Activated naive CD4-positive, alpha-beta T cell treated with anti-CD3 and anti-CD28 coated beads, Interleukin-2, amount 10 ng/mL, durations not matched to agents 7 days and 5 days (primary cell): ENCODE data around the gene MYADM.

Experiments used
- CTCF ChIA-PET: fragments of 350-600 bp; sonication (Branson Sonifier 250); formaldehyde crosslinking; loops from one replicate; lab custom pipeline; 2021; ENCODE audit warnings: antibody characterized with exemption; lab: Charles Lee
- DNase-seq: peaks from one replicate; pipeline ENCODE4 v3.0.0-alpha.2; 2020
- H3K27ac Mint-ChIP-seq: one replicate; pipeline ENCODE4 v1.8.0; 2021; ENCODE audit warnings: mild to moderate bottlenecking, moderate library complexity, mixed read lengths
- H3K27me3 Mint-ChIP-seq: one replicate; pipeline ENCODE4 v1.8.0; 2021; ENCODE audit warnings: mild to moderate bottlenecking, mixed read lengths
- H3K36me3 Mint-ChIP-seq: one replicate; pipeline ENCODE4 v1.8.0; 2021; ENCODE audit warnings: mixed read lengths
- H3K4me1 Mint-ChIP-seq: one replicate; pipeline ENCODE4 v1.8.0; 2021; ENCODE audit warnings: mixed read lengths
- H3K4me3 Mint-ChIP-seq: one replicate; pipeline ENCODE4 v1.8.0; 2021; ENCODE audit warnings: mild to moderate bottlenecking, moderate library complexity, mixed read lengths
- H3K9me3 Mint-ChIP-seq: one replicate; pipeline ENCODE4 v1.8.0; 2021; ENCODE audit warnings: mixed read lengths

MYADM gene

GRCh38 chr19:53885036-53885435 is 17.4 kb downstream of the MYADM start:
- no peaks in the 10 kb centered on the region for H3K36me3 Mint-ChIP-seq
- CTCF ChIA-PET, result no interaction called here
- DNase-seq, result no peak
- peaks cover 14% of the 10 kb centered on the region for H3K27me3 Mint-ChIP-seq
- H3K4me3 Mint-ChIP-seq, result no peak overlapping the region
- H3K9me3 Mint-ChIP-seq, result no peaks in the 10 kb centered on the region
- no peak overlapping the region for H3K27ac Mint-ChIP-seq
- peaks cover 10% of the 10 kb centered on the region for H3K4me1 Mint-ChIP-seq

- CTCF ChIA-PET, result no interaction called here
- H3K36me3 Mint-ChIP-seq, result no peaks in the 10 kb centered on the region
Observed at GRCh38 chr19:53892301-53892980, 24.8 kb downstream of the MYADM start.

GRCh38 chr19:53892981-53893325 is 25.3 kb downstream of the MYADM start:
- DNase-seq, result no peak
- Mint-ChIP-seq H3K36me3 (no peaks in the 10 kb centered on the region), H3K4me3 (no peak overlapping the region), H3K27ac (no peak overlapping the region), H3K27me3 (peaks cover 51% of the 10 kb centered on the region), H3K9me3 (no peaks in the 10 kb centered on the region), H3K4me1 (peaks cover 4% of the 10 kb centered on the region)
- CTCF ChIA-PET, result no interaction called here

More at GRCh38 chr19:53892301-53892980, 24.8 kb downstream of the MYADM start:
- peaks cover 46% of the 10 kb centered on the region for H3K27me3 Mint-ChIP-seq
- no peak overlapping the region for H3K4me3 Mint-ChIP-seq
- peaks cover 4% of the 10 kb centered on the region for H3K4me1 Mint-ChIP-seq
- DNase-seq, result no peak
- no peak overlapping the region for H3K27ac Mint-ChIP-seq
- H3K9me3 Mint-ChIP-seq, result no peaks in the 10 kb centered on the region

DNA sequence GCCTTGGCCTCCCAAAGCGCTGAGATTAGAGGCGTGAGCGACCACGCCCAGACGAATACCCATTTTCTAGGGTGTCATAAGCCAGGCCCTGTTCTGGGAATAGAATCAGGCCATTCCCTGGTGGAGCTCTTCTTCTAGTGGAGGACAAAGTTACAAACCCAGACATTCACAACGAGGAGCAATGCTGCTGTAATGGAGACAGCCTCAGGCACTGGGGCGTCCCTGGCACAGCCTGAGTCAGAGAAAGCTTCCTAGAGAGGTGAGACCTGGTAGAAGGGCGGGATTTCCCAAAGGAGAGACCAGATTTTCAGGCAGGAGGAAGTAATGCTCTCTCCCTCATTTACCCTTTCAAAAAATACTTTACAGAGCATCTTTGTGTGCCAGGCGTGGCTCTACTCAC is 27.0 kb downstream of the MYADM start:
- DNase-seq, result no peak
- Mint-ChIP-seq H3K27ac (no peak overlapping the region), H3K27me3 (peaks cover 55% of the 10 kb centered on the region), H3K4me3 (no peak overlapping the region), H3K36me3 (no peaks in the 10 kb centered on the region), H3K4me1 (peaks cover 13% of the 10 kb centered on the region), H3K9me3 (no peaks in the 10 kb centered on the region)
- CTCF ChIA-PET, result no interaction called here

DNA sequence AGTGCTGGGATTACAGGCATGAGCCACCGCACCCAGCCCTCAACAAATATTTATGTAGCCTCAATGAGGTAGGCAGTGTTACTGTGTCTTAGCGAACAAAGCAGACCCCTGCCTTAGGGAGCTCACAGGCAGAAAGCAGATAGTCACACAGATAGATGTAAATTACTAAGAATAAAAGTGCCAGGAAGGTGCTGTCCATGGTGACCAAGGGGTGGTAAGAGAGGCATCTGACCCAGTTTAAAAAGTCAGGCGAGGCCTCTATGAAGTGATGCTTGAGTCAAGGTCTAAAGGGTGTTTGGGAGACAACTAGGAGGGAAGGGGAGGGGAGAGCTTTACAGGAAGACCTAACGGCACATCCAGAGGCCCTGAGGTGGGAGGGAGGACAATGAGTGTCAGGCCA is 29.0 kb downstream of the MYADM start:
- no peaks in the 10 kb centered on the region for H3K36me3 Mint-ChIP-seq
- H3K9me3 Mint-ChIP-seq, result no peaks in the 10 kb centered on the region
- H3K4me1 Mint-ChIP-seq, result peaks cover 8% of the 10 kb centered on the region
- no peak overlapping the region for H3K4me3 Mint-ChIP-seq
- CTCF ChIA-PET, result no interaction called here
- H3K27me3 Mint-ChIP-seq, result peaks cover 47% of the 10 kb centered on the region
- no peak for DNase-seq
- no peak overlapping the region for H3K27ac Mint-ChIP-seq

GRCh38 chr19:53897459-53897858 is 29.8 kb downstream of the MYADM start:
- peaks cover 41% of the 10 kb centered on the region for H3K27me3 Mint-ChIP-seq
- CTCF ChIA-PET, result no interaction called here

DNA sequence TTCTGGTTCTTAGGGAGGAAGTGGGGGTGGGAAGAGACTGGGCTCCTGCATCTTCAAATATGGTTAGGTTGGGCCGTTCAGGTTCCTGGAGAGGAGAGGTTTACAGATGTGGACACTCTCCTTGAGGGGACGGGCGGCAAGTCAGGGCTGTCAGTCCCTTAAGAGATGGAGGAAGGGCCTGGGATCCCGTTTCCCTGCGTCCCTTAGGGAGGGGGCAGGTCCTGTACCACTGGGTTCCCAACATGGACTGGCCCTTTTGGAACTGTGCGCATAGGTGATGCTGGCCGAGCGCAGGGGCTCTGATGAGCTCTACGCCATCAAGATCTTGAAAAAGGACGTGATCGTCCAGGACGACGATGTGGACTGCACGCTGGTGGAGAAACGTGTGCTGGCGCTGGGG is 30.5 kb downstream of the MYADM start:
- Mint-ChIP-seq H3K36me3 (no peaks in the 10 kb centered on the region), H3K4me1 (peaks cover 8% of the 10 kb centered on the region), H3K27ac (no peak overlapping the region), H3K9me3 (no peaks in the 10 kb centered on the region), H3K27me3 (peaks cover 43% of the 10 kb centered on the region), H3K4me3 (no peak overlapping the region)
- DNase-seq, result no peak
- CTCF ChIA-PET, result no interaction called here

More at GRCh38 chr19:53897459-53897858, 29.8 kb downstream of the MYADM start:
- no peaks in the 10 kb centered on the region for H3K9me3 Mint-ChIP-seq
- H3K27ac Mint-ChIP-seq, result no peak overlapping the region
- H3K36me3 Mint-ChIP-seq, result no peaks in the 10 kb centered on the region
- no peak overlapping the region for H3K4me3 Mint-ChIP-seq
- DNase-seq, result no peak
- peaks cover 8% of the 10 kb centered on the region for H3K4me1 Mint-ChIP-seq

DNA sequence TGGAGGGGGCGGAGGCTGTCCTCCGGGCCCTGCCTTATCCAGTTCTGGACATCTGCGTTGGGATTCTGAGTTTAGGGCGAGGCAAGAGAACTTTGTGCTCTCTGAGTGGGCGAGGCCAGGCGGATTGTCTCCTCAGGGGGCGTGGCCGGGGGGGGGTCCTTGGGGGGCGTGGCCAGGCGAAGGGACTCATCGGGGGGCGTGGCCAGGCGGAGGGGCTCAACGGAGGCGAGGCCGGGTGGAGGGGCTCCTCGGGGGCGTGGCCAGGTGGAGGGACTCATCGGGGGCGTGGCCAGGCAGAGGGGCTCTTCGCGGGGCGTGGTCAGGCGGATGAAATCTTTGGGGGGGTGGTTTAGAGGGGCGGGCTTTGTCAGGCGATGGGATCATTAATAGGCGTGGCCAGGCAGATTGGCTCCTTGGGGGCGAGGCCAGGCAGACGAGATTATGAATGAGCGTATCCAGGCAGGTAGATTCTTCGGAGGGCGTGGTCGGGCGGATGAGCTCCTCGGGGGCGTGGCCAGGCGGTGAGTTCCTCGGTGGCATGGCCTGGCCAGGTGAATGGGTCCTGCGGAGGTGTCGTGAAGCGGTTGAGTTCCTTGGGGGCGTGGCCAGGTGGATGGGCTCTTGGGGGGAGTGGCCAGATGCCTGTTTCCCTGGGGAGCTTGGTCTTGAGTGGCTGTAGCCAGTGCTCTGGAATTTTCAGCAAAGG is 31.1 kb downstream of the MYADM start:
- CTCF ChIA-PET, result no interaction called here
- Mint-ChIP-seq H3K27ac (no peak overlapping the region), H3K4me3 (no peak overlapping the region), H3K9me3 (no peaks in the 10 kb centered on the region), H3K27me3 (peaks cover 43% of the 10 kb centered on the region), H3K4me1 (peaks cover 8% of the 10 kb centered on the region), H3K36me3 (no peaks in the 10 kb centered on the region)
- no peak for DNase-seq

DNA sequence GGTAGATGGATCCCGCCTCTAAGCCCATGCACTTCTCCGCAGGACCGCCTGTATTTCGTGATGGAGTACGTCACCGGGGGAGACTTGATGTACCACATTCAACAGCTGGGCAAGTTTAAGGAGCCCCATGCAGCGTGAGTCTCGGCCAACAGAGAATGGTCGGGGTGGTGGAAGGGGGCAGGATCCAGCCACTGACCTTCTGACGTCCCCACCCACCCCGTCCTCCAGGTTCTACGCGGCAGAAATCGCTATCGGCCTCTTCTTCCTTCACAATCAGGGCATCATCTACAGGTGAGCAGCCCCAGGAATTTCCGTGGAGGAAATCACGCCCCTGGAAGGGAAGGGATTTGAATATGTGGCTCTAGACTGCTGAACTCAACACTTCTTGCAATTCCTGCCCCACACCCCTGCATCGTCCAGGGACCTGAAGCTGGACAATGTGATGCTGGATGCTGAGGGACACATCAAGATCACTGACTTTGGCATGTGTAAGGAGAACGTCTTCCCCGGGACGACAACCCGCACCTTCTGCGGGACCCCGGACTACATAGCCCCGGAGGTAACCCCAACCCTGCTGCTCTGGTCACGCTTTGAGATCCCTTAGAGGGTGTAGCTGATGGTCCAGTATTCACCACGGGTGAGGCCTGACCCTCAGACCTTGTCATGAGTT is 32.6 kb downstream of the MYADM start:
- Mint-ChIP-seq H3K27me3 (peaks cover 56% of the 10 kb centered on the region), H3K27ac (no peak overlapping the region), H3K4me1 (peaks cover 8% of the 10 kb centered on the region), H3K36me3 (no peaks in the 10 kb centered on the region), H3K9me3 (no peaks in the 10 kb centered on the region), H3K4me3 (no peak overlapping the region)
- no peak for DNase-seq
- CTCF ChIA-PET, result no interaction called here

- Mint-ChIP-seq H3K27ac (no peak overlapping the region), H3K27me3 (peaks cover 71% of the 10 kb centered on the region)
Observed at GRCh38 chr19:53903055-53903680, 35.5 kb downstream of the MYADM start.

DNA sequence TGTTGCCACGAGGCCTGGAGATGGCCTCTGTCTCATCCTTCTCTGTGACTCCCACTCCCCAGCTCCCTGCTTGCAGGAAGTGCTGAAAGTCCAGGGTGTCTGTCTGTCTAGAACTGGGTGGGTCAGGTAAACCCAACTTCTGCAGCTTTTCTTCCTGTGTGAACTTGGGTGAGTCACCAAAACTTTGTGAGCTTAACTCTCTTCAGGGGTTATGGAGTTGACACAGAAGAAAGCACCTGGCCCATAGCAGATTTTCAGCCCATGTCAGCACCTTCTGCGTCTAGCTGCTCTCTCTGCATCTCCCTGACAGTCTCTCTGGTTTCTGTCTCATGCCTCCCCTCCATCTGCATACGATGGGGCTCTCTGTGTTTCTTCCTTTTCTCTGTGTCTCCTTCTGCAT is 37.2 kb downstream of the MYADM start:
- CTCF ChIA-PET, result interaction anchor here (0.6 to 0.7 kb wide), 2 partner anchors 8 to 1676 kb away, joined by 3 read pairs; no protein-coding TSS in a partner anchor
- H3K4me3 Mint-ChIP-seq, result no peak overlapping the region
- no peaks in the 10 kb centered on the region for H3K9me3 Mint-ChIP-seq
- H3K27ac Mint-ChIP-seq, result no peak overlapping the region
- H3K4me1 Mint-ChIP-seq, result peaks cover 18% of the 10 kb centered on the region
- no peak for DNase-seq
- H3K36me3 Mint-ChIP-seq, result peaks cover 5% of the 10 kb centered on the region
- peaks cover 74% of the 10 kb centered on the region for H3K27me3 Mint-ChIP-seq

More at GRCh38 chr19:53903055-53903680, 35.5 kb downstream of the MYADM start:
- no peak overlapping the region for H3K4me3 Mint-ChIP-seq
- CTCF ChIA-PET, result interaction anchor here (0.6 to 1.5 kb wide), 3 partner anchors 9 to 629 kb away, joined by 3 to 4 read pairs (median 3); no protein-coding TSS in a partner anchor
- H3K4me1 Mint-ChIP-seq, result peaks cover 21% of the 10 kb centered on the region
- DNase-seq, result peak; percentile 70
- H3K9me3 Mint-ChIP-seq, result no peaks in the 10 kb centered on the region
- peaks cover 1% of the 10 kb centered on the region for H3K36me3 Mint-ChIP-seq

DNA sequence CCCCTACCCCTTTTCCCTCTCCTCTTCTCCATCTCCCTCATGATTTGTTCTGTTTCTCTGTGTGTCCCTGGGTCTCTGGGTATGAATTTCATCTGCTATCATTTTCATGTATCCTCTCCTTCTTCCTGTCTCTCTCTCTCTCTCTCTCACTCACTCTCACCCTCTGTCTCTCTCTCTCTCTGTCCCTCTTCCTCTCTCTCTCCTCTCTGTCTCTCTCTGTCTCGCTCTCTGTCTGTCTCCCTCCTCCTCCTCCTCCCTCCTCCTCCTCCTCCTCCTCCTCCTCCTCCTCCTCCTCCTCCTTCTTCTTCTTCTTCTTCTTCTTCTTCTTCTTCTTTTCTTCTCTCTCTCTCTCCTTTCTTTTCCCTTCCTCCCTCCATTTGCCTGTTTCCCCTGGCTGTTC is 38.1 kb downstream of the MYADM start:
- Mint-ChIP-seq H3K27ac (no peak overlapping the region), H3K4me1 (peaks cover 18% of the 10 kb centered on the region), H3K4me3 (no peak overlapping the region), H3K36me3 (peaks cover 5% of the 10 kb centered on the region), H3K27me3 (peaks cover 75% of the 10 kb centered on the region), H3K9me3 (no peaks in the 10 kb centered on the region)
- DNase-seq, result no peak
- CTCF ChIA-PET, result no interaction called here

GRCh38 chr19:53906211-53907192 is 38.8 kb downstream of the MYADM start:
- Mint-ChIP-seq H3K4me3 (no peak overlapping the region), H3K36me3 (peaks cover 5% of the 10 kb centered on the region), H3K4me1 (peaks cover 18% of the 10 kb centered on the region), H3K27me3 (peaks cover 82% of the 10 kb centered on the region), H3K27ac (no peak overlapping the region), H3K9me3 (no peaks in the 10 kb centered on the region)
- CTCF ChIA-PET, result interaction anchor here (1.0 to 1.4 kb wide), 2 partner anchors 20 to 117 kb away, joined by 3 read pairs; no protein-coding TSS in a partner anchor
- DNase-seq, result peak; percentile 79
